K562 (cell line): Measurements from ENCODE around the gene CHCHD6. TPM values are rescaled to one million over a fixed set of nuclear protein-coding genes. Genes with fewer than 3 reads are reported as not detected.

Experiments used
- ATAC-seq: fragments of 200-7000 bp; cut with Tn5 transposase; 3 replicates; pipeline ENCODE4 v1.9.1; 2020; ENCODE audit warnings: moderate library complexity
- BruUV-seq: library from RNA; stranded (reverse); fragments of 400-500 nt; replicated peaks from 2 replicates; lab custom pipeline; 2021; lab: Mats Ljungman, UMichigan
- CTCF ChIA-PET: fragments of 300-600 bp; formaldehyde crosslinking; extraction: SDS; loops from one replicate; lab custom pipeline; 2021; ENCODE audit warnings: low intra/inter-chr PET ratio; lab: Yijun Ruan, JAX
- POLR2A ChIA-PET: fragments of 300-600, 350-650 bp; sonication (Branson Sonifier 250); formaldehyde crosslinking; extraction: SDS; loops from one replicate; lab custom pipeline; 2021; ENCODE audit warnings: antibody characterized with exemption, inconsistent platforms; lab: Yijun Ruan, JAX
- DNase-seq, 4 experiments: peaks; one replicate each; pipeline versions ENCODE4 v3.0.0 to v3.0.0-alpha.2; 2011 to 2018; ENCODE audit warnings: low spot score in 3 of 4, mixed read lengths in 3 of 4; ENCODE audit errors: extremely low read depth in 1 of 4
- FAIRE-seq: peaks from 2 replicates; lab custom pipeline; 2011; peaks lifted over from hg19 to GRCh38; lab: Jason Lieb, UNC
- H2AFZ ChIP-seq: 2 replicates; pipeline ENCODE4 v1.6.0; 2011; ENCODE audit warnings: low read depth, low read length, control low read depth, inconsistent platforms
- H3K27ac ChIP-seq: fragments of 200-600 bp; 3 replicates; pipeline ENCODE4 v1.8.0; 2011; ENCODE audit warnings: low read depth, mild to moderate bottlenecking, control low read depth, inconsistent platforms, low read length, moderate library complexity, mixed read lengths; ENCODE audit errors: extremely low read depth
- H3K27me3 ChIP-seq, 2 experiments: fragments of 300-600 bp in 1 of 2; 2 replicates in 1 of 2; 3 replicates in 1 of 2; pipeline versions ENCODE4 v1.6.0 to v1.8.0; 2011; ENCODE audit warnings: inconsistent platforms in 2 of 2, low read length in 2 of 2, mild to moderate bottlenecking in 1 of 2, mixed read lengths in 1 of 2, moderate library complexity in 1 of 2; ENCODE audit not compliant: control insufficient read depth in 2 of 2, insufficient read depth in 2 of 2
- H3K36me3 ChIP-seq: fragments of 300-600 bp; 3 replicates; pipeline ENCODE4 v1.8.0; 2011; ENCODE audit warnings: mild to moderate bottlenecking, low read length, inconsistent platforms; ENCODE audit not compliant: control insufficient read depth, insufficient read depth
- H3K4me1 ChIP-seq, 2 experiments: fragments of 200-600 bp in 1 of 2; replicated peaks in 1 of 2; 2 replicates in 1 of 2; 3 replicates in 1 of 2; pipeline versions ENCODE4 v1.5.1 to v1.8.0; 2011; ENCODE audit warnings: inconsistent platforms in 2 of 2, low read length in 2 of 2, mild to moderate bottlenecking in 1 of 2, mixed read lengths in 1 of 2, moderate library complexity in 1 of 2; ENCODE audit not compliant: control insufficient read depth in 2 of 2, insufficient read depth in 2 of 2
- H3K4me2 ChIP-seq: 2 replicates; pipeline ENCODE4 v1.6.1; 2011; ENCODE audit warnings: low read length, control low read depth, inconsistent platforms, mixed read lengths; ENCODE audit not compliant: insufficient read depth
- H3K4me3 ChIP-seq: fragments of 200-600 bp; sonication (generic), shearing (Covaris generic); 2 replicates; pipeline ENCODE4 v1.5.1; 2016; ENCODE audit warnings: control low read depth, inconsistent platforms
- H3K79me2 ChIP-seq: fragments of 200-600 bp; 3 replicates; pipeline ENCODE4 v1.8.0; 2011; ENCODE audit warnings: low read length, inconsistent platforms; ENCODE audit not compliant: control insufficient read depth, insufficient read depth
- H3K9ac ChIP-seq, 2 experiments: 2 replicates each; pipeline versions ENCODE4 v1.6.0 to v1.6.1; 2011; ENCODE audit warnings: low read depth in 2 of 2, low read length in 2 of 2, control low read depth in 1 of 2, inconsistent platforms in 1 of 2, mild to moderate bottlenecking in 1 of 2, mixed read lengths in 1 of 2; ENCODE audit not compliant: insufficient read depth in 1 of 2
- H3K9me1 ChIP-seq: one replicate; pipeline ENCODE4 v1.6.0; 2011; ENCODE audit warnings: inconsistent platforms, mild to moderate bottlenecking, low read length, moderate library complexity; ENCODE audit not compliant: control insufficient read depth, insufficient read depth
- H3K9me3 ChIP-seq: replicated peaks from 2 replicates; pipeline ENCODE4 v1.5.1; 2011; ENCODE audit warnings: low read depth, low read length, inconsistent platforms; ENCODE audit not compliant: control insufficient read depth, insufficient read depth
- H4K20me1 ChIP-seq: replicated peaks from 2 replicates; pipeline ENCODE4 v1.6.1; 2011; ENCODE audit warnings: low read length, inconsistent platforms, mixed read lengths; ENCODE audit not compliant: control insufficient read depth, insufficient read depth
- ARNT ChIP-seq, 2 experiments: fragments of 450-650 bp; IDR thresholded peaks; 2 replicates each; pipeline ENCODE4 v1.6.1; 2016; ENCODE audit warnings: mild to moderate bottlenecking in 1 of 2
- E2F4 ChIP-seq: sonication (generic); formaldehyde crosslinking; IDR thresholded peaks from 2 replicates; pipeline ENCODE4 v1.8.0; 2022; ENCODE audit warnings: mild to moderate bottlenecking, low read depth, missing genetic modification reagents
- E2F8 ChIP-seq: fragments of 450-650 bp; IDR thresholded peaks from 2 replicates; pipeline ENCODE4 v1.7.1; 2018; ENCODE audit warnings: mild to moderate bottlenecking, low read depth; ENCODE audit not compliant: partially characterized antibody
- GABPA ChIP-seq: fragments of 200-800 bp; sonication (Bioruptor generic); conservative IDR thresholded peaks from 2 replicates; pipeline ENCODE4 v1.6.1; 2016; ENCODE audit warnings: low read depth, missing genetic modification characterization, missing compliant biosample characterization
- HINFP ChIP-seq: fragments of 450-650 bp; conservative IDR thresholded peaks from 2 replicates; pipeline ENCODE4 v1.6.1; 2016; ENCODE audit warnings: missing genetic modification characterization, low read depth, mild to moderate bottlenecking, control low read depth, missing compliant biosample characterization
- HSF4 ChIP-seq: fragments of 250-450 bp; sonication (Bioruptor Pico); IDR thresholded peaks from 2 replicates; pipeline ENCODE4 v2.1.2; 2022; ENCODE audit warnings: mild to moderate bottlenecking, moderate library complexity, borderline replicate concordance
- KLF10 ChIP-seq: fragments of 250-450 bp; sonication (Bioruptor Pico); IDR thresholded peaks from 2 replicates; pipeline ENCODE4 v1.6.1; 2021; ENCODE audit warnings: matching md5 sums
- PHF20 ChIP-seq: fragments of 450-650 bp; IDR thresholded peaks from 2 replicates; pipeline ENCODE4 v1.6.1; 2018; ENCODE audit not compliant: partially characterized antibody
- THRA ChIP-seq: fragments of 450-650 bp; IDR thresholded peaks from 2 replicates; pipeline ENCODE4 v1.6.1; 2017; ENCODE audit warnings: mild to moderate bottlenecking, moderate library complexity
- TOE1 ChIP-seq, 2 experiments: fragments of 450-650 bp in 1 of 2; sonication (generic) in 1 of 2; formaldehyde crosslinking in 1 of 2; IDR thresholded peaks; 2 replicates each; pipeline versions ENCODE4 v1.7.1 to v1.8.0; 2016 to 2022; ENCODE audit warnings: borderline replicate concordance in 2 of 2, mild to moderate bottlenecking in 2 of 2, antibody characterized with exemption in 1 of 2, inconsistent platforms in 1 of 2, low read depth in 1 of 2, missing genetic modification reagents in 1 of 2, moderate library complexity in 1 of 2
- XRCC4 ChIP-seq: IDR thresholded peaks from one replicate; pipeline ENCODE4 v1.6.1; 2011; ENCODE audit not compliant: insufficient read depth, insufficient read length; ENCODE audit errors: extremely low read depth
- ZNF121 ChIP-seq: sonication (generic); formaldehyde crosslinking; conservative IDR thresholded peaks from 2 replicates; pipeline ENCODE4 v1.8.0; 2022; ENCODE audit warnings: missing genetic modification reagents
- ZNF232 ChIP-seq: sonication (generic); formaldehyde crosslinking; IDR thresholded peaks from 2 replicates; pipeline ENCODE4 v1.8.0; 2022; ENCODE audit warnings: mild to moderate bottlenecking, missing genetic modification reagents
- ZNF354B ChIP-seq: fragments of 250-450 bp; sonication (Bioruptor Pico); IDR thresholded peaks from 2 replicates; pipeline ENCODE4 v1.4.0; 2020
- ZNF785 ChIP-seq: fragments of 250-450 bp; sonication (Bioruptor Pico); IDR thresholded peaks from 2 replicates; pipeline ENCODE4 v1.4.0; 2020; ENCODE audit warnings: mild to moderate bottlenecking
- ZSCAN32 ChIP-seq: fragments of 450-650 bp; formaldehyde crosslinking; IDR thresholded peaks from 2 replicates; pipeline ENCODE4 v1.4.0; 2020; ENCODE audit warnings: mild to moderate bottlenecking, moderate library complexity
- WGBS: fragments of 100-300 bp; shearing (Covaris generic); methylation state at CpG from one replicate; pipeline ENCODE4 v1.1.6; 2016; ENCODE audit warnings: low coverage, mixed read lengths; ENCODE audit not compliant: insufficient coverage; ENCODE audit errors: missing lambda C conversion rate; 5-methylcytosine and 5-hydroxymethylcytosine counted together
- in situ Hi-C: fragments of 300-500 bp; cut with MboI; formaldehyde crosslinking; loops from 4 replicates; pipeline ENCODE4 v1.15.0; 2018; ENCODE audit warnings: inconsistent platforms, mixed read lengths
- intact Hi-C: fragments of 100-400 bp; cut with micrococcal nuclease; formaldehyde crosslinking; loops from 2 replicates; pipeline ENCODE4 v1.14.2; 2022
- polyA plus RNA-seq, 8 experiments: library from polyadenylated mRNA; depleted of rRNA in 4 of 8; stranded (reverse) in 5 of 8; unstranded in 3 of 8; fragments of >200 nt; fragmentation: Nextera tagmentation in 2 of 8; fragmentation: Illumina TruSeq in 1 of 8; extraction: Ambion mirVana in 2 of 8; extraction: Trizol in 1 of 8; gene quantifications; 2 replicates each; pipeline versions ENCODE4 v1.2.1 to v1.2.3, GENCODE V29; 2011 to 2014; ENCODE audit warnings: inconsistent platforms in 1 of 8, missing spikeins in 1 of 8
- total RNA-seq, 7 experiments: library from RNA; depleted of rRNA in 6 of 7; stranded (reverse); fragments of >200 nt in 6 of 7; fragmentation: Illumina TruSeq in 2 of 7; extraction: Trizol in 2 of 7; gene quantifications; 2 replicates each; pipeline versions ENCODE4 v1.2.1 to v1.2.3, GENCODE V29; 2011 to 2021; ENCODE audit warnings: low replicate concordance in 1 of 7

The CHCHD6 gene
- total and polyA plus RNA-seq, 9 of the 15 experiments (the other 6 are each of a cell fraction or from before 2014, with no cell fraction given): 4.6 to 18.6 (median 10.9) TPM

GRCh38 chr3:126939338-126939718 is 235.3 kb downstream of the CHCHD6 start:
- Histone ChIP-seq H3K27me3 (no peaks in the 10 kb centered on the region), H3K36me3 (no peaks in the 10 kb centered on the region), H3K9me3 (no peaks in the 10 kb centered on the region), H3K4me1 (peaks cover 3 to 9% of the 10 kb centered on the region in 2 experiments; a peak in 4 of 5 replicates), H3K9ac (no peak overlapping the region), H3K4me3 (no peak overlapping the region), H3K79me2 (no peaks in the 10 kb centered on the region), H2AFZ (no peak overlapping the region), H3K27ac (no peak overlapping the region), H3K4me2 (no peak overlapping the region), H4K20me1 (no peaks in the 10 kb centered on the region), H3K9me1 (no peaks in the 10 kb centered on the region)
- WGBS: 57% methylated on average over 4 of the region's 4 CpGs
- ChIA-PET CTCF (no interaction called here), POLR2A (interaction anchor here (0.8 to 1.2 kb wide), 2 partner anchors 12 to 25 kb away, joined by 3 to 4 read pairs; no protein-coding TSS in a partner anchor)
- intact Hi-C loops (no loop called here), in situ Hi-C loops (no loop called here)
- no peak for ATAC-seq
- no peak for DNase-seq
- BruUV-seq: no TSS peak
- FAIRE-seq: no peak
- no peak for TF ChIP-seq PHF20
- no peak for TF ChIP-seq E2F4 (CRISPR knock-in tag)
- no peak for TF ChIP-seq HSF4
- TF ChIP-seq ZNF232 (CRISPR knock-in tag): no peak
- TF ChIP-seq GABPA (tag): no peak
- TF ChIP-seq HINFP (tag): no peak
- no peak for TF ChIP-seq ZNF785 (CRISPR knock-in tag)
- TF ChIP-seq XRCC4: no peak
- TF ChIP-seq ZSCAN32 (CRISPR knock-in tag): no peak
- no peak for TF ChIP-seq ARNT (IDR thresholded peaks at IDR 0.05)
- TF ChIP-seq TOE1 (IDR thresholded peaks at IDR 0.05; ENCODE audit: borderline replicate concordance): no peak
- no peak for TF ChIP-seq TOE1 (CRISPR knock-in tag; IDR thresholded peaks at IDR 0.05; ENCODE audit: borderline replicate concordance, low read depth)
- no peak for TF ChIP-seq E2F8
- TF ChIP-seq KLF10 (CRISPR knock-in tag): no peak
- TF ChIP-seq ZNF121: no peak
- TF ChIP-seq ZNF354B (CRISPR knock-in tag): no peak
- no peak for TF ChIP-seq THRA
